Omental fat pad (tissue), 4 donors: ENCODE data around the gene PTPRD. TPM values are rescaled to one million over a fixed set of nuclear protein-coding genes. Genes with fewer than 3 reads are reported as not detected.
"Not testable (repeated sequence)": the region's sequence is repeated elsewhere in the genome, so short reads cannot be mapped to it uniquely, and the experiment has no call there.

ENCODE experiments used
- ATAC-seq: fragments of 150-250 bp; one replicate; pipeline ENCODE4 v1.9.1; 2016; ENCODE audit warnings: mild to moderate bottlenecking, moderate library complexity; ENCODE audit not compliant: low FRiP score
- DNase-seq: peaks from one replicate; pipeline ENCODE4 v3.0.0-alpha.2; 2019; ENCODE audit warnings: low spot score
- CTCF ChIP-seq, 3 donors: fragments of 450-650 bp; IDR thresholded peaks; one replicate each; pipeline ENCODE4 v1.5.1; 2016 to 2017; ENCODE audit warnings: antibody characterized with exemption in 3 of 3, mild to moderate bottlenecking in 3 of 3, moderate library complexity in 2 of 3
- total RNA-seq, 4 donors: library from RNA; depleted of rRNA; stranded (reverse); fragments of >200 nt; gene quantifications; one replicate each; pipeline ENCODE4 v1.1.0, GENCODE V29; 2016

The PTPRD gene
- total RNA-seq, 4 donors from 2014 or later: 3.5 to 34.2 (median 11.2) TPM

- TF ChIP-seq CTCF (IDR thresholded peaks at IDR 0.05): no peak
- DNase-seq: no peak
- no peak for ATAC-seq
Measured at GRCh38 chr9:9079473-9079872, 1533.3 kb downstream of the PTPRD start.

DNA sequence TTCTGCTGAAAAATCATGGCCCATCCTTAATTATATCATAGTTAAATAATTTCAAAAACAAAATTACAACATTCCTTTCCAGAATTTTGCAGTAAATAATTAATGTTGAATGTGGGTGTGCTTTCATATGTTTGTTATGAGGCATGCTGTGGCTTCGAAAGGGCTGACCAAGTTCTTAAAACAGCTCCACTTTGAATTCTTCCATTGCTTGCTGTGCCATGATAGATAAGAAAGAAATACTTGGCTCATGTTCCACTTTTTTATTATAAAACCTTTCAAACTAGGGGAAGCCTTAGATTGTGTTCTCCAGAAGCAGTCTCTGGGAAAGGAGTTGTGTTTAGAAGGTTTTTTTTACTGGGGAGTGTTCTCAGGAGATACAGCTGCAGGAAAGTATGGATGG lies 1534.5 kb downstream of the PTPRD start:
- TF ChIP-seq CTCF (IDR thresholded peaks at IDR 0.05): no peak
- ATAC-seq (peak; percentile 71), DNase-seq (no peak)

GRCh38 chr9:9061627-9062026 lies 1551.2 kb downstream of the PTPRD start:
- TF ChIP-seq CTCF (IDR thresholded peaks at IDR 0.05): no peak
- ATAC-seq: no peak

GRCh38 chr9:9054354-9054992 lies 1558.3 kb downstream of the PTPRD start:
- DNase-seq (no peak), ATAC-seq (no peak)
- no peak for TF ChIP-seq CTCF (IDR thresholded peaks at IDR 0.05)

More at GRCh38 chr9:9061627-9062026, 1551.2 kb downstream of the PTPRD start:
- DNase-seq: no peak

- ATAC-seq (no peak), DNase-seq (no peak)
- no peak for TF ChIP-seq CTCF (IDR thresholded peaks at IDR 0.05)
Measured at GRCh38 chr9:9045572-9045971, 1567.2 kb downstream of the PTPRD start.

- DNase-seq: no peak
- TF ChIP-seq CTCF (IDR thresholded peaks at IDR 0.05): no peak
- no peak for ATAC-seq
Measured at GRCh38 chr9:9045072-9045471, 1567.7 kb downstream of the PTPRD start.

GRCh38 chr9:9043788-9044187 lies 1569.0 kb downstream of the PTPRD start:
- not testable (repeated sequence) for ATAC-seq, DNase-seq
